Keratinocyte (primary cell): Measurements from ENCODE around the gene ITPR1.

Source experiments
- EZH2 ChIP-seq: IDR thresholded peaks from one replicate; pipeline ENCODE4 v1.6.1; 2012; ENCODE audit warnings: inconsistent platforms, mild to moderate bottlenecking, low read length, moderate library complexity
- TF ChIP-seq, protein P1 (sequence below), 3 experiments: IDR thresholded peaks in 1 of 3; conservative IDR thresholded peaks in 1 of 3; optimal IDR thresholded peaks in 1 of 3; 2 replicates in 2 of 3; 3 replicates in 1 of 3; pipeline versions ENCODE3 to v1.5.1; 2011; ENCODE audit warnings: low read length in 3 of 3, mild to moderate bottlenecking in 3 of 3, moderate library complexity in 2 of 3, control low read depth in 1 of 3, inconsistent platforms in 1 of 3; ENCODE audit not compliant: insufficient read depth in 2 of 3; ENCODE audit errors: extremely low read depth in 1 of 3

DNA sequence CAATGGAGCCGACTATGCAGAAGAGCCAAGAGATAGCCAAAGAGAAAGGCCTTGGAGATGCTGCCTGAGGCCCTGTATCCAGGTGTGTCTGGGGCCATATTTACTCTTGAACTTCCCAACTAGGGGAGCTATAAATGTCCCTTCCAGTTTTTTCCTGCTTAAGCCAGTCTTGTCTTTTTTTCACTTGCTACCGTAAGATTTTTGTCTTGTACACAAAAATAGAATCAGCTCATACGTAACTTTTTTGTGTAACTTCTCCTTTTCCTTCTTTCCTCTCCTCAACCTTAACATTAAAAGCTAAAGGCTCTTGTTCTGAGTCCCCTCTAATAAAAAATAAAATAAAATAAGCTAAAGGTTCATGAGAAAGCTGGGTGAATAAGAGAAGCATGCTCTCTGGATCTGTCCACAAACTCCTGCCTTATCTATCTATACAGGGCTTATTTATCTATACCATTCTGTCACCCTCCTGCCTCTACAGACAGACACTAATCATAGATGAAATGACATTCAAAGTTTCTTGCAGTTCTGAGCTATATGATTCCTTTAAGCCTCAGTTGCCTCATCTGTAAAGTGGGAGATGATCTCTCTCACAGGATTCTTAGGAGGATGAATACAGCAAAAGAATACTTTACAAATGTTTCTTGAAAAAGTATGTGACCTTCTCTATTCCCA lies 30.6 kb upstream of the ITPR1 start:
- TF ChIP-seq, protein P1, sequence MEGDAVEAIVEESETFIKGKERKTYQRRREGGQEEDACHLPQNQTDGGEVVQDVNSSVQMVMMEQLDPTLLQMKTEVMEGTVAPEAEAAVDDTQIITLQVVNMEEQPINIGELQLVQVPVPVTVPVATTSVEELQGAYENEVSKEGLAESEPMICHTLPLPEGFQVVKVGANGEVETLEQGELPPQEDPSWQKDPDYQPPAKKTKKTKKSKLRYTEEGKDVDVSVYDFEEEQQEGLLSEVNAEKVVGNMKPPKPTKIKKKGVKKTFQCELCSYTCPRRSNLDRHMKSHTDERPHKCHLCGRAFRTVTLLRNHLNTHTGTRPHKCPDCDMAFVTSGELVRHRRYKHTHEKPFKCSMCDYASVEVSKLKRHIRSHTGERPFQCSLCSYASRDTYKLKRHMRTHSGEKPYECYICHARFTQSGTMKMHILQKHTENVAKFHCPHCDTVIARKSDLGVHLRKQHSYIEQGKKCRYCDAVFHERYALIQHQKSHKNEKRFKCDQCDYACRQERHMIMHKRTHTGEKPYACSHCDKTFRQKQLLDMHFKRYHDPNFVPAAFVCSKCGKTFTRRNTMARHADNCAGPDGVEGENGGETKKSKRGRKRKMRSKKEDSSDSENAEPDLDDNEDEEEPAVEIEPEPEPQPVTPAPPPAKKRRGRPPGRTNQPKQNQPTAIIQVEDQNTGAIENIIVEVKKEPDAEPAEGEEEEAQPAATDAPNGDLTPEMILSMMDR (optimal IDR thresholded peaks at IDR 0.05 in 1 of 3, IDR thresholded peaks at IDR 0.05 in 1 of 3, conservative IDR thresholded peaks at IDR 0.05 in 1 of 3; ENCODE audit: extremely low read depth in 1 of 3, insufficient read depth in 2 of 3, low read length in 3 of 3), result no peak
- TF ChIP-seq EZH2, result no peak
